Muscle layer of colon (tissue), 2 donors: ENCODE measurements around the gene CDKN2B-AS1.

Source experiments
- H3K27ac ChIP-seq: one replicate; pipeline ENCODE4 v1.7.0; 2013; ENCODE audit warnings: low read depth, mild to moderate bottlenecking, low read length, moderate library complexity
- H3K27me3 ChIP-seq, 2 donors: one replicate each; pipeline ENCODE4 v1.7.0; 2013; ENCODE audit warnings: low read length in 2 of 2, mild to moderate bottlenecking in 2 of 2; ENCODE audit not compliant: insufficient read depth in 2 of 2, control insufficient read depth in 1 of 2
- H3K36me3 ChIP-seq: one replicate; pipeline ENCODE4 v1.7.0; 2013; ENCODE audit warnings: mild to moderate bottlenecking, low read length; ENCODE audit not compliant: insufficient read depth
- H3K4me1 ChIP-seq: one replicate; pipeline ENCODE4 v1.7.0; 2013; ENCODE audit warnings: mild to moderate bottlenecking, low read length; ENCODE audit not compliant: insufficient read depth
- H3K4me3 ChIP-seq, 2 donors: one replicate each; pipeline ENCODE4 v1.7.0; 2013; ENCODE audit warnings: low read length in 2 of 2, low read depth in 1 of 2, mild to moderate bottlenecking in 1 of 2, moderate library complexity in 1 of 2
- H3K9ac ChIP-seq: one replicate; pipeline ENCODE4 v1.7.0; 2013; ENCODE audit warnings: low read length
- H3K9me3 ChIP-seq: one replicate; pipeline ENCODE4 v1.7.0; 2013; ENCODE audit warnings: mild to moderate bottlenecking, low read length
- donor health status: abdominal sarcoma.
- donor health status: Adenocarcinoma of cecum.

Gene CDKN2B-AS1

DNA sequence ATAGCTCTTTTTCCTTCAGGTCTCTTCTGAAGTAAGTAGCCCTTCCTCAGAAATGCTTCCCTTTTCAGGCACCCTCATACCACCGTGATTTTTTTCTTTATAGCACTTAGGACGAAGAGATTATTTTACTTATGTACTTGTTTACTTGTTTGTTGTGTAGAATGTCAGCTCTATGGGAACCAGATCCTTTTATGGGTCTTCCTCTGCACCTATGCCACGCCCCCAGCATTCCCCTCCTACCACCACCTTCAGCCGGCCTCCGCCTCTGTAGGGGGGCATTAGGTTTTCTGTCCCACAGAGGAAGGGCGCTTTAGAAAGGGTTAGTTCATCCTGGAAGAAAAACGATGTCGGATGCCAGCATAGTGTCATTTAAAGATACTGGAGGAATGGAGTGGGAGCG, 1.8 kb downstream of the CDKN2B-AS1 start:
- no peak overlapping the region for H3K27ac ChIP-seq
- no peaks in the 10 kb centered on the region for H3K36me3 ChIP-seq
- no peaks in the 10 kb centered on the region for H3K9me3 ChIP-seq
- H3K27me3 ChIP-seq: peaks cover 12 to 25% of the 10 kb centered on the region in 2 donors
- H3K9ac ChIP-seq: no peak overlapping the region
- no peak overlapping the region for H3K4me3 ChIP-seq
- H3K4me1 ChIP-seq: peaks cover 12% of the 10 kb centered on the region

- no peak overlapping the region for H3K9ac ChIP-seq
- no peaks in the 10 kb centered on the region for H3K36me3 ChIP-seq
- no peak overlapping the region for H3K4me3 ChIP-seq
- H3K4me1 ChIP-seq: peaks cover 12% of the 10 kb centered on the region
- H3K27ac ChIP-seq: no peak overlapping the region
- peaks cover 12 to 24% of the 10 kb centered on the region in 2 donors for H3K27me3 ChIP-seq
- no peaks in the 10 kb centered on the region for H3K9me3 ChIP-seq
Measured at GRCh38 chr9:21996858-21997257, 2.3 kb downstream of the CDKN2B-AS1 start.

GRCh38 chr9:21997480-21997879, 2.9 kb downstream of the CDKN2B-AS1 start:
- no peaks in the 10 kb centered on the region for H3K36me3 ChIP-seq
- no peak overlapping the region for H3K4me3 ChIP-seq
- peaks cover 12% of the 10 kb centered on the region for H3K4me1 ChIP-seq
- no peak overlapping the region for H3K9ac ChIP-seq
- no peaks in the 10 kb centered on the region for H3K9me3 ChIP-seq
- peaks cover 12 to 25% of the 10 kb centered on the region in 2 donors for H3K27me3 ChIP-seq
- H3K27ac ChIP-seq: no peak overlapping the region

- Histone ChIP-seq H3K27me3 (peaks cover 11 to 30% of the 10 kb centered on the region in 2 donors), H3K4me3 (no peak overlapping the region), H3K36me3 (no peaks in the 10 kb centered on the region), H3K9ac (no peak overlapping the region), H3K9me3 (no peaks in the 10 kb centered on the region), H3K4me1 (peaks cover 12% of the 10 kb centered on the region), H3K27ac (no peak overlapping the region)
Measured at GRCh38 chr9:21998026-21998425, 3.4 kb downstream of the CDKN2B-AS1 start.

DNA sequence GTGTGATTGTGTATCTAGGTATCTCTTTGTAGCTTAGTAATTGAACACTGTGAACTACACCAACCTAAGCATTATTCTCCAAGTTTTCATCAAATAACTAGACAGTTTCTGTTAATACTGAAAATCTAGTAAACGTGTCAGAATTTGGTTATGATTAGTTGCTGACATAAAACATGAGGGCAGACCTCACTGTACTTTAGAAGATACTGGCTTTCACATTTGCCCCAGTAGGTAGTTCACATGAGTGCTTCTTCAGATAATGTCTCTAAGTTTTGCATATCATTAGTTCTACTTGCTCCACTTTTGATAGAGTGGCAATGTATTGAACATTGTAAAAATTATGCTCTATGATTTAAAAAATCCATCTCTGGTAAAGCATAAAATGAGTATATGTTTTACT, 7.4 kb downstream of the CDKN2B-AS1 start:
- Histone ChIP-seq H3K27ac (no peak overlapping the region), H3K36me3 (no peaks in the 10 kb centered on the region), H3K4me3 (no peak overlapping the region), H3K27me3 (peaks cover 24 to 39% of the 10 kb centered on the region in 2 donors), H3K9me3 (no peaks in the 10 kb centered on the region), H3K4me1 (no peaks in the 10 kb centered on the region), H3K9ac (no peak overlapping the region)

- no peak overlapping the region for H3K9ac ChIP-seq
- H3K4me3 ChIP-seq: no peak overlapping the region
- no peaks in the 10 kb centered on the region for H3K9me3 ChIP-seq
- H3K27ac ChIP-seq: no peak overlapping the region
- no peaks in the 10 kb centered on the region for H3K36me3 ChIP-seq
- peaks cover 24 to 55% of the 10 kb centered on the region in 2 donors for H3K27me3 ChIP-seq
- peaks cover 7% of the 10 kb centered on the region for H3K4me1 ChIP-seq
Measured at GRCh38 chr9:22005021-22005701, 10.6 kb downstream of the CDKN2B-AS1 start.

DNA sequence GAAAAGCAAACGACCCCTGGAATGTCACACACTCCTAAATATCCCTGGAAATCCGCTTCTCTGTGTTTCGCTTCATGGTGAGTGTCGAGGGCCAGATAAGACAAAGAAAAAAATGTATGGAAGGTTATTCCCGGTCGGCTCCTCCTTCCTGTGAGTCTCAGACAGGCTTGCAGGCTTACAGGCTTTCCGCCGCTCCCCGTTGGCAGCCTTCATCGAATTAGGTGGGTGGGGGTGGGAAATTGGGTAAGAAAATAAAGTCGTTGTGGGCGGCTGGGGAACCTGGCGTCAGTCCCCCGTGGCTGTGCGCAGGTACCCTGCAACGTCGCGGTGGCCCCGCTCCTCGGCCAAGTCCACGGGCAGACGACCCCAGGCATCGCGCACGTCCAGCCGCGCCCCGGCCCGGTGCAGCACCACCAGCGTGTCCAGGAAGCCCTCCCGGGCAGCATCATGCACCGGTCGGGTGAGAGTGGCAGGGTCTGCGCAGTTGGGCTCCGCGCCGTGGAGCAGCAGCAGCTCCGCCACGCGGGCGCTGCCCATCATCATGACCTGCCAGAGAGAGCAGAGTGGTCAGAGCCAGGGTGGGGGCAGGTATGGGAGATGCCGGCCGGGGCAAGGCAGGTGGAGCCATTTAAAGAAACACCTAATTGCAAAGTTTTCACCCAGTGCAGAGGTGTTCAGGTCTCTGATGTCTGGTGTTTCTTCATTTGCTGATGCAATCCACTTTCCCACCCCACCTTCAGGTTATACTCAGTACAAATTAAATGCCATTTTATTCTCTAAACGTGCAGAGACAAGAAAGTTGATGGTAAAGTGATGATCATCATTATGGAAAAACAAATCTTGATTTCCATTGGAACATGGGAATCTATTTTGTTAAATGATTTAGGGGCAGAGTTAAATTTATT, 11.4 kb downstream of the CDKN2B-AS1 start:
- Histone ChIP-seq H3K4me3 (no peak overlapping the region), H3K9me3 (no peaks in the 10 kb centered on the region), H3K27ac (no peak overlapping the region), H3K36me3 (no peaks in the 10 kb centered on the region), H3K4me1 (peaks cover 7% of the 10 kb centered on the region), H3K27me3 (peaks cover 24 to 55% of the 10 kb centered on the region in 2 donors), H3K9ac (no peak overlapping the region)

DNA sequence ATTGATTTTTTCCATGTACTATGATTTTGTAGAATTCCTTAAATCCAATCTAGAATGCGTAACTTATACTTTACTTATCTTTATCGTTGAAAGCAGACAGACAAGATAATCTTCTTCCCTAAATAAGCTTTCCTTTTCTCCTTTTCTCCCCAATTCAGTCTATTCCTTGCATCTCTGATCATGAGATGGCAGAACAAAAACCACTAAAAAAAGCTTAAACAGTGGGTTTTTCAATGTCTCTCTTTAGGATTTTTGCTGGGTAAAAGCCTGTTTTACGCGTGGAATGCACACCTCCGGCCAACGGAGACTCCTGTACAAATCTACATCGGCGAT, 13.8 kb downstream of the CDKN2B-AS1 start:
- peaks cover 24 to 47% of the 10 kb centered on the region in 2 donors for H3K27me3 ChIP-seq
- no peaks in the 10 kb centered on the region for H3K36me3 ChIP-seq
- H3K4me1 ChIP-seq: peaks cover 7% of the 10 kb centered on the region
- H3K9ac ChIP-seq: no peak overlapping the region
- H3K9me3 ChIP-seq: no peaks in the 10 kb centered on the region
- peak overlapping the region; percentile 70 for H3K27ac ChIP-seq
- H3K4me3 ChIP-seq: peak overlapping the region; percentile 71 to 76

DNA sequence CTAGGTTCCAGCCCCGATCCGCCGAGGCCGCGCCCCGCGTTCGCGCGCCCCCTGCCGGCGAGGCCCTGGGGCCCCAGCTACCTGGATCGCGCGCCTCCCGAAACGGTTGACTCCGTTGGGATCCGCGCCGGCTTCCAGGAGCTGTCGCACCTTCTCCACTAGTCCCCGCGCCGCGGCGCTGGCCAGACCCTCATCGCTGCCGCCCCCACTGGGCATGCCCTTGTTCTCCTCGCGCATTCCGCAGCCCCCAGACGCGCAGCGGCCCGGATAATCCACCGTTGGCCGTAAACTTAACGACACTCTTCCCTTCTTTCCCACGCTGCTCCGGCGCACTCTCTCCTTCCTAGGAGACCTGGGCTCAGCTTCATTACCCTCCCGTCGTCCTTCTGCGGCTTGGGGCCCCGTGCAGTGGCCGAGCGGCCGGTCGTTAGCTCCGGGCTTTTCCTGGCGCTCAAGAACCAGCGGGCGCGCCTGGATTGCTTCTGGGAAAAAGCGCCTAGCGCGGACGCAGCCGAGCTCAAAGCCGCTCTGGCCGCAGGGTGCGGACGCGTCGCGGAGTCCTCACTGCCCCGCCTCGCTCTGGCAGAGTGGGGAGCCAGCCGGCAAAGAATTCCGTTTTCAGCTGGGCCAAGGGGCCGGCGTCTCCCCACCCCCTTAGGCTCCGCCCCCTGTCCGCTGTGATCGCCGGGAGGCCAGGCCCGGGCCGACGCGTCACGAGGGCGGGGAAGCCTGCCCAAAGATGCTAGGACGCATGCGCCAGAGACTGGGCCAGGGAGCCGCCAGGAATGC, 14.3 kb downstream of the CDKN2B-AS1 start, which contains the start of gene CDKN2B:
Gene CDKN2B, minus strand, starts transcription at position 589 of the 789 bp plus-strand sequence. Its CDS starts 352 bp downstream, at position 237.
- H3K4me1 ChIP-seq: peaks cover 7% of the 10 kb centered on the region
- H3K4me3 ChIP-seq: peak within 1 kb of the TSS; percentile 71 to 76
- no peaks in the 10 kb centered on the region for H3K36me3 ChIP-seq
- H3K27ac ChIP-seq: peak within 1 kb of the TSS; percentile 70
- H3K9ac ChIP-seq: no peak within 1 kb of the TSS
- H3K27me3 ChIP-seq: peaks cover 24 to 42% of the 10 kb centered on the region in 2 donors
- no peaks in the 10 kb centered on the region for H3K9me3 ChIP-seq

DNA sequence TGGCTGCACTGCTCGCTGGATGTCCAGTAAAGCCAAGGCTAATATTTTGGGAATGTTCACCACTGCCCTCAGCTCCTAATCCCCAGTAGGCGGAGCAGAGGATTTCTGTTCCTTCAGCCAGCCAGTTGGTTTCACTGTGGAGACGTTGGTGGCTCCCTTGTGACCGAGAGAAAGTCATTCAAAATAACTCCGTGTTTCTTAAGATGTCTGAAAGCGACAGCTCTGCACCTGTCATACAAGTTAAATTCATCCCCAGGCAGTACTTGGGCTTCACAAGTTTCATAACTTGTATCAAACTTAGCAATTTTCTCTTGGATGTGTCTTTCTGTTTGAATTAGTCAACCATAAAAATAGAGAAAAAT, 14.9 kb downstream of the CDKN2B-AS1 start:
- no peak overlapping the region for H3K9ac ChIP-seq
- H3K27ac ChIP-seq: no peak overlapping the region
- H3K27me3 ChIP-seq: peaks cover 18 to 37% of the 10 kb centered on the region in 2 donors

More for the DNA sequence above, 14.9 kb downstream of the CDKN2B-AS1 start:
- Histone ChIP-seq H3K9me3 (no peaks in the 10 kb centered on the region), H3K4me1 (peaks cover 7% of the 10 kb centered on the region), H3K36me3 (no peaks in the 10 kb centered on the region), H3K4me3 (peak overlapping the region; percentile 71 to 76)
